ENCODE data around the gene DCXR.

- TF ChIP-seq, protein P1, sequence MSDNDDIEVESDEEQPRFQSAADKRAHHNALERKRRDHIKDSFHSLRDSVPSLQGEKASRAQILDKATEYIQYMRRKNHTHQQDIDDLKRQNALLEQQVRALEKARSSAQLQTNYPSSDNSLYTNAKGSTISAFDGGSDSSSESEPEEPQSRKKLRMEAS (IDR thresholded peaks at IDR 0.05; ENCODE audit: insufficient read depth, insufficient read length) = no peak
- no peak for TF ChIP-seq CTCF (IDR thresholded peaks at IDR 0.05; ENCODE audit: extremely low read depth in 1 of 2, insufficient read depth in 1 of 2, low read depth in 1 of 2, low read length in 2 of 2)
- TF ChIP-seq EZH2 (IDR thresholded peaks at IDR 0.05; ENCODE audit: borderline replicate concordance, low read depth, low read length, severe bottlenecking) = no peak
- TF ChIP-seq POLR2A (IDR thresholded peaks at IDR 0.05; ENCODE audit: low read depth, low read length) = no peak
- TF ChIP-seq MYC (IDR thresholded peaks at IDR 0.05; ENCODE audit: low read depth, low read length) = no peak
- no peak for TF ChIP-seq POLR2AphosphoS5 (IDR thresholded peaks at IDR 0.05; ENCODE audit: insufficient read depth, low read depth, low read length)
- no peak for TF ChIP-seq FOS (IDR thresholded peaks at IDR 0.05; ENCODE audit: borderline replicate concordance, insufficient read depth, low read length)
Measured at GRCh38 chr17:81992306-81993102, 45.0 kb downstream of the DCXR start.

Data from endothelial cell of umbilical vein (primary cell).